GM18907 (cell line): ENCODE data around the gene CXCL14.

Source experiments
- ATAC-seq: cut with Tn5 transposase; IDR thresholded peaks from one replicate; pipeline ENCODE4 v1.9.1; 2021; ENCODE audit warnings: mild to moderate bottlenecking, moderate library complexity; ENCODE audit not compliant: unreplicated experiment

Gene CXCL14

GRCh38 chr5:135568923-135569360, 9.8 kb downstream of the CXCL14 start:
- no peak for ATAC-seq

DNA sequence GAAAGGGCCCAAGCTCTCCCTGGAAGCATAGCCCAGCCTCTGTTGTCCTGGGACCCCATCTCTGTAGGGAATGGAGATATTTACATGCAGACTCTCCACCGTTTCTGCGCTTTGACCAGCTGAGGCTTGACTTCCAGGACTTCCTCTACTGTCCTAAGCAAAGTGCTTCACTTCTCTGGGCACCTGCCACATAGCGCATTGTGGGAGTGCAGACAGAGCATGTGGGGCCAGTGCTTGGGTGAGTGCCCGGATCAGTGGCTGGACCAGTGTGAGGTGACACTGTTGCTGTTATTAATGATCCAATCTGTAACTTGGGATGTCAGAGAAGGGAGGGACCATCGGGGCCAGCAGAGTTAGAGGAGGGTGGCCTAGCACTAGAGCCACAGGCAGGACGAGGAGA, 10.5 kb downstream of the CXCL14 start:
- ATAC-seq: no peak

DNA sequence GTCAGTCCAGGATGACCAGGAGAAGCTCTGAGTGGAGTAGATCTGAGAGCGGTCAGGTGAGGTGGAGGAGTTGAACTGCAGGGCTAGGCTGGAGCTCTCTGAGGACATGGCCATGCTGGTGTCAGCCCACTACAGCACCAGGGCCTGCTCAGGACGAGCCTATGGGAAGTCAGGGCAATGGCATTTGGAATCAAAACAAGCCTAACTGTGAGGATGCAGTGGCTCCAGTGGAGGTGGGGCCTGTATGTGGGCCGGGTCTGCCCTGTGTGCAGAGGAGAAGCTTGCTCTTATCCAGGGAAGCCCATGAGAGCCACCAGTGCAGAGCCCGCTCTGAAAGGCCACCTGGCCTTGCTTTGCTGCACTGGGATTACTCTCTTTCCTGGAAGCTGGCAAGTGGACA, 11.1 kb downstream of the CXCL14 start:
- no peak for ATAC-seq

- ATAC-seq: no peak
Observed at GRCh38 chr5:135566422-135567400, 12.1 kb downstream of the CXCL14 start.

GRCh38 chr5:135565725-135566421, 12.9 kb downstream of the CXCL14 start:
- no peak for ATAC-seq

DNA sequence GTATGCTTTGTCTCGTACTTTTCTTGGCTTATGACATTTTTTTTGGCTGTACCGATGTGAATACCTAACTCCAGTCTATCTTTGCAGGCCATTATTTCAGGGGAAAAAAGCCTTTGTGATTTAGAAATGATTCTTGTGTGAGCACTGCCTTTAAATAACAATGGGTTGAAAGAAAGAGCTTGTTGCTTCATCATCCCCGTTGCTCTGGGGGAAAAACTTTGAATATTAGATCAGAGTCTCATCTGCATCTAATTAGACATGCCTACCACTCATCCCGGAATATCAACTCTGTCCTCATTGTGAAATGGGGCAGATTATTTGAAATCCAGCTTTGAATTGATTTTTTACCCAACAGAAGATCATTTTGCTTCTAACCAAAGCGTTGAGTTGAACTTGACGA, 13.5 kb downstream of the CXCL14 start:
- no peak for ATAC-seq

DNA sequence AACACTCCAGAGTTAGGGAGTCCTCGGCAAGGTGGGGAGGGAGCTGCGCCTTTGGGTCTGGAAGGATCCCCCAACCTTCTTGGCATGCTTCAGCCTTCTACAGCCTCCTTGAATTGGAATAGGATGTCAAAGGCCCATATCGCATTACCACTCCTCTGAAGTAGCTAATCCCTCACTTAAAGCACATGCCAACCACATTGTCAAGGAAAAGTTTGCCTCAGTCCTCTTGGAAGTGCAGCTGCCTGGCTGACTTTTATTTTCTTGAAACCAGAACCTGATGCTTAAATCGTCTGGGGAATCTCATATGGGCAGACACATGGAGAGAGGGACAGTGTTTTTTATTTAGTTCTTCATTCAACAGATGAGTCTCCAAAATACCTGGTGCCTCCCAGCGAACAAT, 14.5 kb downstream of the CXCL14 start:
- ATAC-seq: no peak

- no peak for ATAC-seq
Observed at GRCh38 chr5:135561266-135561665, 17.5 kb downstream of the CXCL14 start.

GRCh38 chr5:135560858-135561257, 17.9 kb downstream of the CXCL14 start:
- peak; percentile 94 for ATAC-seq

DNA sequence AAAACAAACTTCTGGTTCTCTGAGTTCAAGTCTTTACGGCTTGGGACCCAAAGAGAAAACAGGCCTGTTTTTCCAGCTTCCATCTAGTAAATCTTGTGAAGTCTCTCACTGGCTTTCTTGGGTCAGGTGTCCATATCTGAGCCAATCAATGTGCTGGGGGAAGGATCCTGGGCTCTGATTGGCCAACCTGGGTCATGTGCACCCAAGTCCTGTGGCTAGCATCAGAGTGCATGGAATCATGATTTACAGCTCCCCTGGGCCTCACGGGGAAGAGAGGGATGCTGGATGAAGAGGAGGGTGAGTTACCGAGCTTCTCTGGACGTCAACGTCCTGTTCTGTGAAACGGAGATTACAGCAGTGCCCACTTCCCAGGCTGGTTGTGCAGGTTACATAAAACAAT, 19.4 kb downstream of the CXCL14 start:
- ATAC-seq: no peak

DNA sequence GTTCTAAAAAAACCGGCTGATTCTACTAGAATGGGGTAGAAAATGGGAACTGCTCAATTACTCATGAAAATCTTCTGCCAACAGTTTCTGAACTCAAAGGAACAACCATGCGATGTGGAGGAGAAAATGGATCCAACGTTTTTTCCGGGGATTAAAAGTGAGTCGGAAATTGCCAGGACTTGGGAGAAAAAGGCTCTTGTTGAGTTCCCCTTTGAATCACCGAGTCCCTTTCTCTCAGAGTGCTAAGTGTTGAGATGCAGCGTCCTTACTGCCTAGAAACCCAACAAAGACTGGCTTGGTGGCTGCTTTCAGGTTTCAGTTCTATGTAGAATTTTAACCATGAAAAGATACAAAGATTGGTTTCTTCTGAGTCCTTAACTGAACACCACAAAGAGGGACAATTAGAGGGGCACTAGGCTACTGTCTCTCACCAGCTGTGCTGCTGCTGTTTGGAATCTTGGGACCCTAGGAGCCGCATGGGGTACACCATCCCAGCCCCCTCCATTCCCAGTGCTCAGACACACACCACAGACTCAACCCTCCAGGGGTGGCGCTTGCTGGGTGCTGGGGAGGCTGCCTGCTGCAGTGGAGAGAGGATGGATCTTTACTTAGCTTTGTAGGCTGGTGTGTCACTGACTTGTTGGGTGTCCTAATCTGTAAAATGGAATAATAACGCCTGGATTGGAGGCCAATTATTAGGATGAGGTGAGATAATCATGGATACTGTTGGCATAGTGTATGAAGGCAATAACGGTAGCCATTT, 21.5 kb downstream of the CXCL14 start:
- ATAC-seq: no peak

GRCh38 chr5:135556620-135557019, 22.2 kb downstream of the CXCL14 start:
- no peak for ATAC-seq

DNA sequence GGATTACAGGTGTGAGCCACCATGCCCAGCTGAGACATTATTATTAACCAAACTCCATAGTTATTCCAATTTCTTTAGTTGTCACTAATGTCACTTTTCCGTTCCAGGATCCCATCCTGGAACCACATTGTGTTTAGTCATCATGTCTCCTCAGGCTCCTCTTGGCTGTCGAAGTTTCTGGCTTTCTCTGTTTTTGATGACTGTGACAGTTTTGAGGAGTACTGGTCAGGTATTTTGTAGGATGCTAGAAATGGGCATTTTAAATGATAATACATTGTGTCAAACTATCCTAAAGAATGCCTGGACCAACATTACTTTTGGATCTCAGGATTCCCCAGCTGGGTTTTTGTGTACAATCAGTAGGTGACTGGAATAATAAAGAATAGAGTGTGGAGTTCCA, 23.3 kb downstream of the CXCL14 start:
- ATAC-seq: no peak

DNA sequence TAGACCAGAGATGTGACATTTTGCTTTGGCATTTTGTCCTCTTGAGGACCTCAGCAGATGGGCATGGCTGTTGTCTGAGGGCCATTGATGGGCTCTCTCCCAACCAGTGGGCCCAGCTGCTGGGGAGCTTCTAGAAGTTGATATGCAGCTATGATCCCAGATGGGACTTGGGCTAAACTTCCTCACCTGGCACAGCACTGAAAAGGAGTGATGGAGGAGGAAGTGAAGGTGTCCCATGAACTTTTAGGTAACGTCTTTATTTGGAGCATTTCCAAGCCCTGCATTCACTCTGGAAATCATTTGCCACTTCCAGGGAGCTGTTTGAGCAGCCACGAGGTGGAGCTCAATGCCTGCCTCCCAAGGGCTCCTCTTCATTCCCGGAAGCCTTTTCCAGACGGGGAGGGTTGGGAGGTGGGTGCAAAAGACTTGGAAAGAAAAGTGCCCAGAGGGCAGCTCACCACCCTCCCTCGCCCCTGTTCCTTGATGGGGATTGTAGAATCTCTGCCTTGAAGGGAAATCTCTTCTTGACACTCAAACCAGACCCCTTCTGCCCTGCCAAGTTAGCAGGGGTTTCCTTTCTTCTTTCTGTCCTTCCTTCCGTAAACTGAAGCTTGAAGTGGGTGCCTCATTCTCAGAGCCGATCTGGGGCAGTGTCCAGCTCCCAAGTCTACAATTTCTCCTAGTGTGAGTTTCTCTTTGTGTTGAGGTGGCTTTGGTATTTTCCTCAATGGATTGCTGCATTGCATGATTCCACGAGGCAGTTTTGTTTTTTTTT, 24.9 kb downstream of the CXCL14 start:
- ATAC-seq: no peak

DNA sequence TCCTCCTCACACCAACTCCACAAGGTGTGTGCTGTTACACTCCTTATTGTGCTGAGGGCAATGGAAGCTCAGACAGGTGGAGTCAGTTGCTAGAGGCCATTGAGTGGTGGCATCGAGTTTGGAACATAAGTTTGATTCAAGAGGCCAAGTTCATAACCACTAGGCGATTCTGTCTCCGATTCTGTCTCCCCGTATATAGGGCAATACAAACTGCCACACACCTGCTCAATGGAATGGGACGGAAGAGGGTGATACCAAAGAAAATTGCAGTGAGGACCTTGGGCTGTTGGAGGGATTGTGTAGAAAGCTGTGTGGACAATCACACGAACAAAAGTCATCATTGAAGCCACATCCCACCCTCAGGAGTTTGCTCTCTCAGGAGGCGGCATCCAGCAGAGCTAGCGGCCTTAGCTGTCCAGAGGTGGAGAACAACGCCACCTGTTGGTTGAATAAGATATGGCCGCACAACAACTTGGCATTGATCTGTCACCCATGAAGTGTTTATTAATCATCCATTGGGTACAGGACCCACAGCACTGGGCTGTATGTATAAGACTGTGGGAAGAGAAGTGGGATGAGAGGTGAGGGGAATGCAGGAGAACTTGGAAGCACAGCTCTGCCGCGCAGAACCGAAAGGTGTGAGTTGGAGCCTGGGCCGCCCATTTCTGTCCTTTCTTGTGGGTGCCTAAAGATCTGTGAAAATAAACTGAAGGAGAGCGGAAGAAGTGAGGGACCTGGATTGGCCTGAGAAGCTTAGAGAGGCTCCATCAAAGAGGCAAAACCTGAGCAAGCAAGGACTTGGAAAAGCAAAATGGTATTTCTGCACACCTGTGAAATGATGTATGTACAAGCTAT, 27.0 kb downstream of the CXCL14 start:
- ATAC-seq: peak; percentile 71

GRCh38 chr5:135549413-135549812, 29.4 kb downstream of the CXCL14 start:
- ATAC-seq: no peak

DNA sequence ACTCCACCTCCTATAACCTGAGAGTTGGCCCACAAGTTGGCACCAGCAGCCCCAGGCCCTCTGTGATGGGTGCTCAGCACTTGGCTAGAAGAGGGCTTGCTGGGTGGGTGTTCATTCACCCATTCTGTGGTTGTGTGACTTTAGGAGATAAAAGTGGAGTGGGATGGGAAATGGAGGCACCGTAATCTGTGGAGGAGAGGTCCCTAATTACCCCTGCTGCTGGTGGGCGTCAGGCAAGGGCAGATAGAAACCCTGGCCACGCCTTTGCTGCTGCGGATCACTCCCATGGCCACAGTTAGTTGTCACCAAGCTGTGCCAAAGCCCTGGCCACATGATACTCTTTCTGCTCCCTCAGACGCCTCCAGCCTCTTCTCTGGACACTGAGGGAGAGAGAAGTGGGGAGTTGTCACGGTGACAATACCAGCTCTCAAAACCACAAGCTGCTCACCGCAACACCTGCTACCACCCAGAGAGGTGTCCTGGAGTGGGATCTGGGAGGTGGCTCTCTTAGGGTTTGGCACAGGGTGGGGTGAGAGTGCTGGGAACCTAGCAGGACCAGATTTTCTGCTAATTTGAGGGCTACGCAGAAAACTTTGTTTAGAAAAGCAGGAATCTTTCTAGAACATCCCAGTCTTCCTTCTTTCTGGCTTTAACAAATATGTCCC, 31.1 kb downstream of the CXCL14 start:
- ATAC-seq: no peak

- no peak for ATAC-seq
Observed at GRCh38 chr5:135546912-135547311, 31.9 kb downstream of the CXCL14 start.

DNA sequence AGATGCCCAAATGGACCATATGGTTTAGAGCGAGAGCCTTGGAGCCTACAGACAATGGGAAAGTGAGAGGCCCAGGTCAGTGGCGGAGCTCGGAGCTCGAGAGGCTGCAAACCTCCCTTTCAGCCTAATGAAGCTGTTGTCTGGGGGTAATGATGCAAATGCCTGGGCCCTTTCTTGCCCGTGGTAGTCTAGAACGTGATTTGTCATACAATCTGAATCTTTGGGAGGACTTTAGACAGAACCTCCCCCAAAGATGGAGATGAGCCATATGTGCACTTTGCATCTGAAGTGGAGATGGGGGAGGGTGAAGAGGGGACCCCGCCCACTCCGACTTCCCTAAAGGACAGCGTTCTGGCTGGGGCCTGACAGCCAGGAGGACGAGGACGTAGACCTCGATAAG, 32.7 kb downstream of the CXCL14 start:
- ATAC-seq: no peak
